Hindlimb muscle (tissue), 1 donor: Measurements from ENCODE around the gene PAF1. TPM values are rescaled to one million over a fixed set of nuclear protein-coding genes. Genes with fewer than 3 reads are reported as not detected.

ENCODE experiments used
- DNase-seq: peaks from one replicate; pipeline ENCODE4 v3.0.0-alpha.2; 2013
- polyA plus RNA-seq: library from polyadenylated mRNA; unstranded; fragments of 120-200 nt; gene quantifications from one replicate; pipeline ENCODE4 v1.2.1, GENCODE V29; 2013; ENCODE audit not compliant: insufficient read length

Gene PAF1
- polyA plus RNA-seq, 1 donor, result 38.6 TPM

- DNase-seq, result no peak
Observed at GRCh38 chr19:39416152-39417120, 25.5 kb upstream of the PAF1 start.

- DNase-seq, result no peak
Observed at GRCh38 chr19:39415111-39416046, 24.5 kb upstream of the PAF1 start.

- no peak for DNase-seq
Observed at GRCh38 chr19:39413911-39414608, 23.2 kb upstream of the PAF1 start.

- DNase-seq, result peak; percentile 79
Observed at GRCh38 chr19:39413272-39413910, 22.5 kb upstream of the PAF1 start.

GRCh38 chr19:39412867-39413271 lies 22.0 kb upstream of the PAF1 start:
- DNase-seq, result no peak

- DNase-seq, result peak; percentile 99
Observed at GRCh38 chr19:39412100-39412866, 21.4 kb upstream of the PAF1 start, which contains the start of gene PLEKHG2. TSS of gene PLEKHG2 (plus strand) at chr19:39412669. CDS start at chr19:39414087, 1,418 bp downstream.

- DNase-seq, result peak; percentile 90
Observed at GRCh38 chr19:39411832-39412099, 20.9 kb upstream of the PAF1 start.

GRCh38 chr19:39411081-39411831 lies 20.4 kb upstream of the PAF1 start:
- no peak for DNase-seq

GRCh38 chr19:39410831-39411080 lies 19.9 kb upstream of the PAF1 start:
- no peak for DNase-seq

- DNase-seq, result peak; percentile 78
Observed at GRCh38 chr19:39410017-39410830, 19.3 kb upstream of the PAF1 start.

GRCh38 chr19:39409208-39410016 lies 18.5 kb upstream of the PAF1 start:
- DNase-seq, result peak; percentile 81

- no peak for DNase-seq
Observed at GRCh38 chr19:39408392-39409207, 17.7 kb upstream of the PAF1 start.

GRCh38 chr19:39407660-39408391 lies 16.9 kb upstream of the PAF1 start:
- DNase-seq, result no peak

- DNase-seq, result no peak
Observed at GRCh38 chr19:39407410-39407659, 16.4 kb upstream of the PAF1 start.

- DNase-seq, result peak; percentile 85
Observed at GRCh38 chr19:39406656-39407409, 15.9 kb upstream of the PAF1 start, which contains the start of gene ZFP36. TSS of gene ZFP36 (plus strand) at chr19:39406847. CDS start at chr19:39406905, 58 bp downstream.

- no peak for DNase-seq
Observed at GRCh38 chr19:39405958-39406655, 15.2 kb upstream of the PAF1 start.
